GM13977 (cell line): Measurements from ENCODE around the gene CAPN13.

Experiments used
- DNase-seq: peaks from one replicate; pipeline ENCODE4 v3.0.0; 2012; ENCODE audit warnings: low spot score
- in situ Hi-C: fragments of 300-500 bp; cut with MboI; formaldehyde crosslinking; loops from one replicate; pipeline ENCODE4 v1.12.0; 2022; ENCODE audit warnings: low sequenced_read_pairs, low pct_unique_long_range_greater_than_20kb, mixed read lengths, inconsistent platforms; ENCODE audit not compliant: unreplicated experiment
- TF ChIP-seq, protein P1 (sequence below): IDR thresholded peaks from 2 replicates; pipeline ENCODE4 v1.5.1; 2012; ENCODE audit warnings: mild to moderate bottlenecking, control low read depth; ENCODE audit not compliant: insufficient read depth; ENCODE audit errors: extremely low read depth, missing control alignments

Gene CAPN13

GRCh38 chr2:30677231-30677630, 130.0 kb downstream of the CAPN13 start:
- TF ChIP-seq, protein P1, sequence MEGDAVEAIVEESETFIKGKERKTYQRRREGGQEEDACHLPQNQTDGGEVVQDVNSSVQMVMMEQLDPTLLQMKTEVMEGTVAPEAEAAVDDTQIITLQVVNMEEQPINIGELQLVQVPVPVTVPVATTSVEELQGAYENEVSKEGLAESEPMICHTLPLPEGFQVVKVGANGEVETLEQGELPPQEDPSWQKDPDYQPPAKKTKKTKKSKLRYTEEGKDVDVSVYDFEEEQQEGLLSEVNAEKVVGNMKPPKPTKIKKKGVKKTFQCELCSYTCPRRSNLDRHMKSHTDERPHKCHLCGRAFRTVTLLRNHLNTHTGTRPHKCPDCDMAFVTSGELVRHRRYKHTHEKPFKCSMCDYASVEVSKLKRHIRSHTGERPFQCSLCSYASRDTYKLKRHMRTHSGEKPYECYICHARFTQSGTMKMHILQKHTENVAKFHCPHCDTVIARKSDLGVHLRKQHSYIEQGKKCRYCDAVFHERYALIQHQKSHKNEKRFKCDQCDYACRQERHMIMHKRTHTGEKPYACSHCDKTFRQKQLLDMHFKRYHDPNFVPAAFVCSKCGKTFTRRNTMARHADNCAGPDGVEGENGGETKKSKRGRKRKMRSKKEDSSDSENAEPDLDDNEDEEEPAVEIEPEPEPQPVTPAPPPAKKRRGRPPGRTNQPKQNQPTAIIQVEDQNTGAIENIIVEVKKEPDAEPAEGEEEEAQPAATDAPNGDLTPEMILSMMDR: no peak
- in situ Hi-C loops: no loop called here
- DNase-seq: no peak

GRCh38 chr2:30675758-30676157, 131.5 kb downstream of the CAPN13 start:
- DNase-seq: no peak
- in situ Hi-C loops: no loop called here
- TF ChIP-seq, protein P1: no peak

DNA sequence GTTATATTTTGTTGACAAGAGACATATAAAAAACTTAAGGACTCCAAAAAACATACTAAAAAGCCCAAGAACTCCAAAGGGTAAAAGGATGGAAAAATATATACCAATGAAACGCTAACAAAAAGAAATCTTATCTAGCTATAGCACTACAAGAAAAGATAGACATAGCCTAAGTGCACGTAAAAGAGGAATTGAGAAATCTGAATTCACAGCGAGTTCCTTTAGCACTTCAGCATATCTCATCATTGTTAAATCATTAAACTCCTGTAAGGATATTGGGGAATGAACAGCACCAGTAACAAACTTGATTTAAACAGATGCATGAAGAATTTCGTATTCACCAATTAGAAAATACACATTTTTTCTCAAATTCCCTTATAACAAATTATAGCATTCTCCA, 134.1 kb downstream of the CAPN13 start:
- no peak for DNase-seq
- in situ Hi-C loops: no loop called here
- TF ChIP-seq, protein P1: no peak
